GM19035 (cell line): Measurements from ENCODE around the gene TRAPPC12.

Source experiments
- ATAC-seq: cut with Tn5 transposase; IDR thresholded peaks from one replicate; pipeline ENCODE4 v1.9.1; 2021; ENCODE audit not compliant: unreplicated experiment

Gene TRAPPC12

DNA sequence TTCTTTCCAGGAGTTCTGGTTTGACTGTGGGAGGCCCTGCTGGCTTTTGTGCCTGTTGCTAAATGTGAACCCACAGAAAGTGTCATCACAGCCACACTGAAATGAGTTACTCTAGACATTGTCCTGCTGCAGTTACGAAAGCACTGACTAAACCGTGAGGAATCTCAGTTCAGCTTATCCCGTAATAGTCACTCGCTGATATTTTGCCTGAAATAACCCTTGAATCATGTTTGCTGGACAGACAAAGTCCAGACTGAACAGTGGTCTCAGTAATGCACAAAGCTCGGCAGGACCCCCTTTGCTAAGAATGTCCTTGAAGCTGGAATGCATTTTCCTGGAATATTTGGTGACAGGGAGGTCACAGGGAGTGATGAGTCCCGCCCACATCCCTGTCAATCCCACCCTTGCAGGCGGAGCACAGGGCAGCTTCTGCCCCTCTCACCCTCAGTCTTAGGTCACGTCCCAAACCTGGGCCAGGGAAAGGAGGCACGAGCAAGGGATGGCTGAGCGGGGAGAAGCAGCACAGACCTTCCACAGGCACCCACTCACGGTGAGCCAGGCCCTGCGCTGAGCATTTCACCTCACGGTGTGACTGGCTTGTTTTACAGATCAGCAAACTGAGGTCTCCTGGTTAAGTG, 86.5 kb downstream of the TRAPPC12 start:
- no peak for ATAC-seq

DNA sequence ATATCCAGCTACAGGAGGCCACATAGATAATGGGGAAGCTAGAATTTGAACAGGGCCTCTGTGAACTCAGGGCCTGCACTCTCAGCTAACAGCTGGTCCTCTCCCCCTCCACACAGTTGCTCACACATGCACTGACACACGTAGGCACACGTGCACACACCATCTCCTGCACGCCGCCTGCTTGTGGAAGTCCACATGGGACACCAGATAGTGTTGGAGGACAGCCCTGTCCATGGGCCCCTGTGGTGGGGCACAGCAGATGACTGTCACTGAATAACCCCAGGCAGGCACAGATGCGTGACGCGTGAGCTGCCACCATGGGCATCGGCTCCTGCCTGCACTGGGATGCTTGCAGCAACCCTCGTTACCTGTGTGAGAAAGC, 87.0 kb downstream of the TRAPPC12 start:
- no peak for ATAC-seq

DNA sequence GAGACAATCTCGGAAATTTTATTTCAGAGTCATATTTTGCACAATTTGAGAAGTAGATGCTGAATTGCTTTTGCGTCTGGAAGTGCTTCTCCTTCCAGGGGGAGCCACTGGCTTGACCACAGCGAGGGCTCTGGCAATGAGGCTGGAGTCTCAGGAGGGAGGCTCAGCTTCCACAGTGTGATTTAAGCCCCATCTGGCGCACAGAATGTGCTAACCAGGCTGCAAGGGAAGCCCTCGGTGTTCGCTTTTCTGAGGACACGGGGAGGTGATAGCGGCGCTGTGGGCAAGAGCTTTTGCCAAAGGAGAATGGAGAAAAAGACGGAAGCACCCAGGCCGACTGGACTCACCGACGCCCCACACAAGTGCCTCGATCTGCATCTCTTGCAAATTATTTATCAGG, 87.5 kb downstream of the TRAPPC12 start:
- no peak for ATAC-seq

DNA sequence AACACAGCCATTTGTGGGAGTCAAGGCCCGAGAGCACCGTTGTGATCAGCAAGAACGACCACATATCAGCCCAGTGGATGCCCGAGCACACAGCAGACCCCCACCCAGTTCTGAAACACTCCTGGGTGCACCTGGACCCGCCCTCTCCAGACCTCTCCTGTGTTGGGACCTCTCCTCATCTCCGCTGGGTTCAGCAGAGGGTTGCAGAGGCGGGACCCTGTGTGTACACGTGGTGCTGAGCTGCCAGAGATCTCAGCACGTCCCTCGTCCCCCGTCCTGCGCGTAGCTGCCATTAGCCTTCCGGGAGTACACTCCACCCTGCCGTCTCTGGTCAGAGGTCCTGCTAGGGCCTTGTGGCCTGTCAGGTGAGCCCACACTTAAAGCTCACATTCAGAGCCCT, 88.2 kb downstream of the TRAPPC12 start:
- no peak for ATAC-seq

DNA sequence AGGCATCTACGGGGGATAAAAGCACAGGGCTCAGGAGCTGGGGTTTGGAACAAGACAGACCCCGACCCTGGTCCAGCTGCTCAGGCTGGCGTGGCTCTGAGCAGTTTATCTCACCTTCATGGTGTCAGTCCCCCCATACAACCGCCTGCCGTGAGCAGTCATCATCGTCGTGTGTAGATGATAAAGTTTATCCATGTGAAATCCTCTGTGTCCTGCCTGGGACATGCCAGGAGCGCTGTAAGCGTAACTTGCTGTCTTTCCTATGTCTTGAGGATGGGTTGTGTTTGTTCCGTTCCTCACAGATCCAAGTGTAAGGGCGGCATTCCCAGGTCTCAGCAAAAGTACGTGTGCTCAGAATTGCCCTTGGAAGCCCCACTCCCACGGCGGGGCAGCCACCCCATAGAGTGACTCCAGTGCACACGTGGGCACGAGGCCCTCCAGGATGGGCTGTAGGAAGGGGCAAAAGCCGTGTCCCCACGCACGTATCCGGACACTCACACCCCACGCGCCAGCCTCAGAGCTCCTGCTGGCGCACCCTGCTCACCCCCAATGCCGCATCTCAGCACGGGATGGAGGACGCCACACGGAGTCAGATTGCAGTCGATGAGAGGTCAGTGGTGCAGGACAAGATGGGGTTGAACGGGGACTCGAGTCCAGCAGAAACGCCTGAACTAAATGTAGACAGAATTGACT, 88.9 kb downstream of the TRAPPC12 start:
- no peak for ATAC-seq

DNA sequence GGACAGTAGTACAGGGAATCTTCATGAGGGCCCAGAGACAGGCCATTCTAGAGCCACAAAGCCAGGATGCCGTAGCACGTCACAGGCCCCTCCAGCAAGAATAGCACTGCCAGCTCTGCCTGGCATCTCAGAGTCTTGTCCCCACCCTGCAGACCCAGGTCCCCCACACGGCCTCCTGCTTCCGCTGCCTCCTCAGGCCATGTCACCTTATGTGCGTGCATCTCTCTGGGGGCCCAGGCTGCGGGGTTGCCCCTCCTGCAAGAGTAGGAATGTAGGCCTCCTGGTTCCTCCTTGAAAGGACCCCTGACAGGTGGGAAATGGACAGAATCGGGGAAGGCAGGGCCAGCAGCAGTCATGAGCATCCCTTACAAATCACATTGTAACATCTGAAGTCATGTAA, 90.0 kb downstream of the TRAPPC12 start:
- ATAC-seq, result no peak

DNA sequence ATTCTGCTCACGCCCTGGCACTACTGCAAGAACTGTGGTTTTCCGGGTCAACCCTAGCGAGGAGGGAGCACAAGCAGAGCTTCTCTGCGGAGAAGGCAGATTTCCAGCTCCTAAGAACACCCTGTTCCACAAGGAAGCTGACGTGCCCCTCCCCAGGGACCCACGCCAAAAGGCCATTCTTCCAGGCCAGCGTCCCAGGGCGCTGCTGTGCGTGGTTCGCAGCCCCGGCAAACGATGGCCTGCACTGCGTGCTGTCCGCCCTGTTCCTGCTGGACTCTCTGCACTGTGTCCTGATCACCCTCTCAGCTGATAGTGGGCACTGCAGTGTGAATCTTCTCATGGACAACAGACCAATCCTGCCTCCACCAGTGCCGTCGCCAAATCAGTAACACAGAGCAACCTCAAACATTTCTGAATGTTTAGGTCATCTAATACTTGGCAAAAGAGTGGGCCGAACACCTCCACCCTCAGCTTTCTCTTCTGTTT, 90.7 kb downstream of the TRAPPC12 start:
- no peak for ATAC-seq

DNA sequence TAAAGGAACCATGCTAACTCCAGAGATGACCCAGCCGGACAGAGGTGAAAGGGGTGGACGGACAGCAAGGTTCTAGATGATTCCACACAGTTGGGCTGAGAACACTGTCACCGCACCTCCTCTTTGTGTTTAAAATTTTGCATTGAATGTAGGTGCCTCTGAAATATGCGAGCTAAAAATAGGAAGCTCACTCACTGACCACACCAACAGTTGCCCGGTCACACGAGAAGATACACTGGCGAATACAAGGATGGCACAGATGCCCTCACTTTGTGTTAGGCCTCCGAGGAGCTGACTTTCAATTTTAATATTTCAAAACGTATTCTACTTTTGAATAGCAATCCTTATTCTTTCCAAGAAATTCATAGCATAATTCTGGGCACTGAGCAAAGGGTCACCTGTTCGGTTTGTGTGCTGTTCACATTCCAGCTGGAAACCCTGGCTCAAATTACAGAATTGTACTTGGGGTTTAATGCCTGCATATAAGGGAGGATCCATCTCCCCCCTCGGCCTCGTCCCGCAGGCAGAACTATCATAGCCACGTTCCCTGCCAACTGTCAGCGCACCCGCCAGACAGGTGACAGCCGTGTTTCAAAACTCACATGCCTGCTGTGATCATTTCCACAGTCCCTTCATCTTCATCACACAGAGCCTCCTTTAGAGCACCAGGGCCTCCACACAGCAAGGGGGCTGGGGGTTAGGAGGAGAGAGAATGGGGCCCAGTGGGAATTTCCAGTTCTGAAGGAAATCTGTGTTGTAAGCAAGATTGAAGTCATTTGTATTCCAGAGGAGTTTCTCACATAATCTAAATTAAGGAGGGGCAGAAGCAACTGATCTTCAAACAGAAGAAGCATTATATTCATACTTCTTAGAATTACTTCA, 91.6 kb downstream of the TRAPPC12 start:
- ATAC-seq, result no peak

DNA sequence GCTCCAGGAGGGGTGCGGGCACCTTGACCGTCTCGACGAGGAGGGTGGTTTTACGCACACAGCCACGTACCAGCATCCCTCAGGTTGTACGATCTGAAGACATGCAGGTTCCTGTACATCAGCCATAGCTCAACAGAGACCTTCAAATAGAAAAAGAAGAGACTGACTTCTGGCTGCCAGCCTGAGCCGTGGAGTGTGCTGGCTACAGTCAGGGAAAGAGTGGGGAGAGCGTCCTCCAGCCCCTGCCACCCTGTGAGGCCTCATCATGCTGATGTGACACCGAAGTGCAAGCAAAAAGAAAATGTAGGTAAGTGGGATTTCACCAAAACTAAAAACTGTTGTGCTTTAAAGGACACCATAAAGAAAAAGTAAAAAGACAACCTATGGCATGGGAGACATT, 92.8 kb downstream of the TRAPPC12 start:
- no peak for ATAC-seq

DNA sequence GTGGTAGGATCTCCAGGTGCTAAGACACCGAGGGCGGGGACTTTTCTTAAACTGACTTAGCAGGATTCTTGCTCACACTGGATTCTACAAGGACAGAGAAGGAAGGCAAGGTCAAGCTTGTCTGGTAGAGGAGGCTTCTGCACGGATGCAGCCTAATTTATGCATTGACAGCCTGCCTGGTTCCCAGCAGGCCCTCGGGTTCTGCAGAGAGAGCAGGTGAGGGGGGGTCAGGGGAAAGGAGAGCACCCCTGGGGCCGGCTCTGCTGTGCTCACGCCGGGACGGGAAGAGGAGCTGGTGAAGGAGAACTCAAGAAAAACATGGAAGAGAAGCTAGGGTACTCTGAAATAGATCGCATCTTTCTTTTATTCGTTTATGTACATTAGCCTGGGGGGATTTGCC, 93.5 kb downstream of the TRAPPC12 start:
- no peak for ATAC-seq

DNA sequence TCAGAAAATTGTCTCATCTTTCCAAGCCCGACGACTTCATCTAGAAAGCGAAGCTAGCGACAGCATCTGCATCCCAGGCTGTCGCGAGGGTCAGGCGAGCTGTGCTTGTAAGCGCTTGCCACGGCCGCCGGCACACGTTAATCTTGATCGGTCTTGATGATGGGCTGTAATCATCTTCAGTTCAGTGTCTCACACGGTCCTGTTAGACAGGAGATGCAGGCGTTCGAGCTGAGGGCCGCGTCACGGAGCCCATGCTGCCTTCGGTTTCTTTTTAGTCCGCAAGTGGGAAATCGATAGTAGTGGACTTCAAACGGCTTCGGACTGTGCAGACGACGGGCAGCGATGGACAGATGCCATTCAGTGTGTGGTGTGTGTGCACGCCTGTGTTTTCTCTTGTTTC, 96.3 kb downstream of the TRAPPC12 start:
- ATAC-seq, result no peak

DNA sequence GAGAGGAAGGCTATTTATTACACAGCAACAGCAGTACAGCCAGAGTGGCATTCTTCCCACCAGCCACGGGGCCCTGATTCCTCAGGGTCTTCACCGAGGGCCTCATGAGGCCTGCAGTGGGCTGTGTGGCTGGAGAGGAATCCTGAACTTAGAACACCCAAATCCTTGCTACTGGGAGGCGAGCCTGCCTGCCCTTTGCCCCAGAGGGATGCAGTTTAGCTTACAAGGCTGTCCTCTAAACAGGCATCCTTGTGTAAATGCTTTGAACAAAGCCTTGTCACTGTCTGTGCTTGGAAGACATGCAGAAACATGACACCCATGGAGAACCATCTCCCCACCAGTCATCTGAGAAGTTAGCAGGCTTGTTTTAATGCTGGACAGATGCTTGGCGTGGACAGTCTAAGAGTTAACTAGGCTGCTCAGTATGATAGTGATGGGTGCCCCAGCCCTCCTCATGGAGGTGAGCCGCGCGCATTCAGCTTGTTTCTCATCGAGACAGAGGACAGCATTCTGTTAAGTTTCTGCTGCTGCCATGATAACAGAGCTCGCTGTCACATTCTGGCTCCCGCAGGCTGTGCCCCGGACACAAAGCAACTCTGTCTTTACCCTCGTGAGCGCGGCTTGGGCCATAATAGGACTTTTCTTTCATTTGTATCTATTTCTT, 97.0 kb downstream of the TRAPPC12 start:
- no peak for ATAC-seq

DNA sequence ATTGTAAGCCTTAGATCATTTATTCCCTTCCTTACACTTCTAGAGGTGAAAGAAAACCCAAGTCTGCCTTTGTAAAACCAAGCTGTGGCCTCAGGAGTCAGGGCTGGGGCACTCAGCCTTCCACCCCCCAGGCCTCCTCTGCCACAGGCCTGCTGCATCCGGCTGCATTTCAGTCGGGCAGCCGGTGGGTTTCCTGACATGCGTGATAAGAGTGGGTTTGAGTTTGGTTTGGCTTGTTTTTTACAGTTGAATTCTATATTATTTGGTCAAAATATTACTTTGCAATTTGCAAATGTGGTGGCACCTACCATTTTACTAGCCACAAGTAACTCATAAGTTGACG, 97.5 kb downstream of the TRAPPC12 start:
- ATAC-seq, result no peak

DNA sequence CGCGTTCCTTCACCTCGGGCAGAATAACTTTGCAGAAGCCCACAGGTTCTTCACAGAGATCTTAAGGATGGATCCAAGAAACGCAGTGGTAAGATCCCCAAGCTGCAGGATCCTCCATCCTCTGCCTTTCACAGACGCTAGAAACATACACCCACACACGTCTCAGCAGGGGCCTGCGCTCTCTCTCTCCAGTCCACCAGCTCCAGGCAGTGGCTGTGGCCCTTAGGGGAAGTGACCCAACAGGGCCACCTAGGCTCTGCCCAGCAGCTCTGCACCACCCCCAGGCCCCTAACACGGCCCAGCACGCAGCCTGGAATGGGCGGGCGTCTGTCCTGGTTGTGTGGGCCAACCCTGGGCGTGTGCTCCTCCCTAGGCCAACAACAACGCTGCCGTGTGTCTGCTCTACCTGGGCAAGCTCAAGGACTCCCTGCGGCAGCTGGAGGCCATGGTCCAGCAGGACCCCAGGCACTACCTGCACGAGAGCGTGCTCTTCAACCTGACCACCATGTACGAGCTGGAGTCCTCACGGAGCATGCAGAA, 99.4 kb downstream of the TRAPPC12 start:
- ATAC-seq, result no peak

DNA sequence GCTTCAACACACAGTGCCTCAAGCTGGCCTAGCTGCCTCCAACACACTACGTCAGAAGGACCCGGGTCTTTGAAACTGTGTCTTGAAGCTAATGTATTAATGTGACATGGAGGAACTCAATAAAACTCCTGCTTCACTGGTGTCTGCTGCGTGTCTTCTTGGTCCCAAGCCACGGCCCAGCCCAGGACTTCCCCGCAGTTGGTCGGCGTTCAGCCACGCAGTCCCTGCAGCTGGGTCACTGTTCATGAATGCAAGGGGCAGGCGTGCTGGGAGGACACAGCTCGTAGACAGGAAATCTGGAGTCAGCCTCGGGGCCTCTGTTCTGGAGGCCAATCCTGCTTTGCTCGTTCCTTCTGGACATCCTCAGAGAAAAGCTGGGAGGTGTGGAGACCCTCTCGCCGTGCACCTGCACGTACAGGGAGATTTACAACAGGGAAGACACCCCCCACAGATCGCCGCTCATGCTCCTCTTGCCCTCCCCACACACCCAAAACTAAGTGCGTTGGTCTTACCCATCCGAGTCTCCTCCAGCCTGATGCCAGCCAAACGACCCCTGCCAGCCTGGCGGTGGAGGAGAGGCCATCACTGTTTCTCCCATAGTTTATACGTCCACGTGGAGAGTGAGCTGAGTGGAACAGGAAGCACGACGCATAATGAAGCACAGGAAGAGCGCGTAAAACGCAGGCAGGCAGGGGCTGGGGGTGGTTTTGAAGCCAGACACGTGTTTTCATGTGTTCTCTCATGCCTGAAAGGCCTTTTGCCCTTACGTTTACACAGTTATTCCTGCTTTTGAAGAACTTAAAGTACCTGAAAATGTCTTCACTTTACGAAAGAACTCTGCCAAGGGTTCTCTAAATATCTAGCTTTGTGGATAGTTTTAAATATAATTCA, 100.2 kb downstream of the TRAPPC12 start:
- ATAC-seq, result no peak

DNA sequence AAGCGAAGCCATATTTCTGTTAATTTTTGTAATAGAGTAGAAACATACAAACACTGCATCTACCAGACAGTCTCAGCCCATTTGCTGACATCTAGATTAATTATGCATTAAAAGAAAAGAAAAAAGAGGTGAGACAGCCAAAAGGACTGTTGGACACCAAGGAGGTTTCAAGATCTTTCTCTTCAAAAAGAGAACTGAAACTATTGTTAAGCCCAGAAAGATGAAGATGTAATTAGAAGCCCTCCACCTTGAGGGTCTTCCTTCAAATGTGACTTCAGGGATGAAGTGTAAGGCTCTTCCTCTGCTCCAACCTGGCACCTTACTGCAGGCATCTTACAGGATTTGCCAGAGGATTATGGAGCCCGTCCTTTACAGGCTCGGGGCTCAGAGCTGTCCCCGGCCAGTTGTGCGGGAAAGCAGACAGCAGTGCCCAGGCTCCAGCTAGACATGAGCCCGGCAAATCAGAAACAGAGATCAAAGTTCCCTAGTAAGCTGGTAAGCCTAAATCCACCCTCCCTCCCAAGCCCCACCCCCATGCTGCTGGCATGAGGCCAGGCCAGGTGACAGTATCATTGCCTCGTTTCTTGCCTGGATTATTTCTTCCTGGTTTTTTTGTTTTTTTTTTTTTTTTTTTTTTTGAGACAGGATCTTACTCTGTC, 101.0 kb downstream of the TRAPPC12 start:
- no peak for ATAC-seq

DNA sequence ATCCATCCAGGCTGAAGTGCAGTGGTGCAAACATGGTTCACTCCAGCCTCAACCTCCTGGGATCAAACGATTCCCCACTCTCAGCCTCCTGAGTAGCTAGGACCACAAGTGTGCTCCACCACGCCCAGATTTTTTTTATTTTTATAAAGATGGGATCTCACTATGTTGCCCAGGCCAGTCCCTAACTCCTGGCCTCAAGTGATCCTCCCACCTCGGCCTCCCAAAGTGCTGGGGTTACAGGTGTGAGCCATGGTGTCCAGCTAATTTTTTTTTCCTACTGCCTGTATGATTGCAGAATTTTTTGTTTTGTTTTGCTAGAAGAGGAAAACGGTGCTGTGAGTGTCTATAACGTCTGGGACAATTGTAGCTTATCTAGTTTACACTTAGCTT, 101.5 kb downstream of the TRAPPC12 start:
- no peak for ATAC-seq

DNA sequence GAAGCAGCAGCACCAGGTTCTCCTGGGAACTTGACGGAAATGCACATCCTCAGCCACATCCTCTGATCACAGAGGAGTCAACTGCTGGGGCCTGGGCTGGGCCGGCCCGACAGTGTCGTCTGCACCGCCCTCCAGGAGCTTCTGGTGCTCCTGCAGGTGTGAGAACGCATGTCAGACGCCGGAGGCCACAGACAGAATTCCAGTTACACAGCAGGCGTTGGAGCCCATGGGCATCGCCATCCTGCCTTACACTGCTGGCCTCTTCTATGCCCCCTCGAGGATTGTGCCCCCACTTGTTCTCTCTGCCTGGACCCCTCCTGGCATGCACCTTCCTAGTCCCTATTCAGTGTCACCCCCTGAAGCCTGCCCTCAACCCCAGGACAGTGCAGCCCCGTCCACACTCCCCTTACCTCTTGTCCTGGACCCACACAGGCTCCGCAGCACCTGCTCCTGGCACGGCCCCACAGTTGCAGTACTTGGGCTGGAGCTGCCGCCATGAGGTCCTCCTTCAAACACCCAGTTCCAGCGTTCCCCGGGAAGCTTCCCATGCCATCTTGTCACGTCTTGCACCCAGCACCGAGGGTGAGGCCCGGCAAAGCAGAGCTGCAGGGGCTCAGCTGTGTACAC, 102.4 kb downstream of the TRAPPC12 start:
- no peak for ATAC-seq

DNA sequence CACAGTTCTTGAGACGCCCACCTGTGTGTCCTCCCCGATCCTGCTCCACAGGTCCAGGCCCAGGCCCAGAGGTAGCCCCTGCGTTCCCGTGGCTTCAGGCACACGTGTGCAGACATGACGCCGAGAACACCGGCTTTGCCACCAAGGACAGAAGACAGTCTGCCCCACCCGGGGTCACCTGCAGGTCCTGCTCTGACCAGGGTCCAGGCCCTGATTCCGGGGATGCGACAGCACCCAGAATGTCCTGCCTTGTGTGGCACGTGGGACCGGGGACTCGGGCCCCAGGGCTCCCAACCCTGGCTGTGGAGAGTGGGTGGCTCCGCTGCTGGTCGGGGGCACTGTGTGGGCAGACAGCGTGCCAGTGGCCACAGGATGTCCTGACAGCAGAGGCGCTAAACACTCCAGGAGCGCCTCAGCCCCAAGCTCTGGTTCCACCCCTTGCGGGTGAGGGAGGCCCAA, 102.9 kb downstream of the TRAPPC12 start:
- no peak for ATAC-seq
